Hematopoietic multipotent progenitor cell treated with erythropoietin and hydrocortisone succinate and interleukin-3 and kit ligand, for 15 days (in vitro differentiated cells): ENCODE data around the gene RASAL1.

ENCODE experiments used
- DNase-seq: peaks from one replicate; pipeline ENCODE4 v3.0.0-alpha.2; 2015; ENCODE audit warnings: low spot score

Gene RASAL1

DNA sequence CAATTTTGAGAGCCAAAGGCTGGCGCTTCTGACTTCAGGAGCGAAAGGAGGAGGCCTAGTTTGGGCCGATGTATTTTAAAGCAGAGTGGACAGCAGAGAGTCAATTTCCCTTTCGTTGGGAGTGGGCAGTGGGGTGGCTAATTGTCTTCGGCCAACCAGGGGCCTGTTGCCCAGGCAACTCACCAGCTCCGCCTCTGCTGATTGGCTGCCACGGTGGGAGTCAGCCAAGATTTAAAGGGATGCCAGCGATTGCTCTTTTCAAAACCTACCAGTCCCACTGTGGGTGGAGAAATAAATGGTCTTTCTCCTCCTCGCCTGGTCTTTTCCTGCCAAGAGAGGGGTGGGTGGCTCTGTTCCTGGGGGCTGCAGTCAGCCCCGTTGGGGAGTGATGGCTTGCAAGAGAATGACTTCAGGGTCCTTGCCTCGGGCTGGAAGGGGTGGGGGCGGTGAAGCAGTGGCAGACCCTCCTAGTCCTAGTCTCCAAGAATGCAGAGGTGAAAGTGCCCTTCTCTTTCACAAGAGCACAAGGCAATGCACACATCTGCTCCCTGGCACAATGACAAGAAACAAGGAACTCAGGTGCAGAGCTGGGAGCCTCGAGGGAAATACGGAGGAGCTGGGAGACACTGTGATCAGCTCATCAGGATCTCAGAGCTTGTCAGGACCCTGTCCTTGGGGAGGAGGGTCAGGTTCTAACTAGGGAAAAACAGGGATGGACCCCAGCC lies 37.7 kb downstream of the RASAL1 start:
- DNase-seq = no peak

DNA sequence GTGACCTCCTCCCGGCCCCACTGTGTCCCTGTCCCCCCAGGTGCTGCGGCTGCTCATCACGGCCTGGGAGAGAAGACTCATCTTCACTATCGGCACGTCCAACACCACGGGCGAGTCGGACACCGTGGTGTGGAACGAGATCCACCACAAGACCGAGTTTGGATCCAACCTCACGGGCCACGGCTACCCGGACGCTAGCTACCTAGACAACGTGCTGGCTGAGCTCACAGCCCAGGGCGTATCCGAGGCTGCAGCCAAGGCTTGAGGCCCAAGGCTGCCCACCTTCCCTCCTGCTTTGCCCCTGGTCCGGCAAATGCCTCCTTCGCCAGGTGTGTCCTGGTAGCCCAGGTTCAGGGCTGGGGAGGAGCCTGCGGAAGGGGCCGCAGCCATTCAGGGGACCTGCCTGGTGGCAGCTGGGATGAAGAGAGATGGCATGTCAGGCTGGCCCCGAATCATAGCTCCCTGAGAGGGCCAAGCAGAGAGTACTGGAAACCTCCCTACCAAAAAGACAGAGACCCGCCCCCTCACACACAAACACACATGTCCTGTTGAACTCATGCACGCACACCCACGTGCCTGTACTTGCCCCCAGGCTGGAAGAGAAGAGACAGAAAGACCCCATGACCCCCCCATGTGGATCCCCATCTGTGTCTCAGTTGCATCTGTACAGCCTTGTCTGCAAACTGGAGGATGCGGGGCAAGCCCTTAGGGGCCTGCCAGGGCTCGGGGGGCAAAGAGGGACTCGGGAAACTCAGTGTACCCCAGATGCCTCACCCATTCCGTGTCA lies 38.7 kb downstream of the RASAL1 start:
- no peak for DNase-seq

DNA sequence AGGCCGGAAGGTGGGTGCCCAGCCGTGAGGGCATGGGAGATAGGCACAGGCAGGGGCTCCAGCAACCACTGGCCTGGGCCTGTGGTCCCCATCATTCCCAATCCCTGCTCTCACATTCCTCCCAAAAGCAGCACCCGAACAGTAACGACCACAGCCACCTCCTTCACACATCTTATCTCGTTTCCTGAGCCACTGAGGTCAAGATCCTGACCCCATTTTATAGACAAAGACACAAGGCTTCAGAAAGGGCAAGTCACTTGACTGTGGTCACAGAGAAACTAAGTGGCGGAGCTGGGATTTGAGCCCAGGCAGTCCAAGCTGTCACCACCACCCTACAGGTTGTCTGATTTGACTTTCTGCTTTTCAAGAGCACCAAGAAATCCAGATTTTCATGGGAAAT lies 40.2 kb downstream of the RASAL1 start:
- DNase-seq = no peak

DNA sequence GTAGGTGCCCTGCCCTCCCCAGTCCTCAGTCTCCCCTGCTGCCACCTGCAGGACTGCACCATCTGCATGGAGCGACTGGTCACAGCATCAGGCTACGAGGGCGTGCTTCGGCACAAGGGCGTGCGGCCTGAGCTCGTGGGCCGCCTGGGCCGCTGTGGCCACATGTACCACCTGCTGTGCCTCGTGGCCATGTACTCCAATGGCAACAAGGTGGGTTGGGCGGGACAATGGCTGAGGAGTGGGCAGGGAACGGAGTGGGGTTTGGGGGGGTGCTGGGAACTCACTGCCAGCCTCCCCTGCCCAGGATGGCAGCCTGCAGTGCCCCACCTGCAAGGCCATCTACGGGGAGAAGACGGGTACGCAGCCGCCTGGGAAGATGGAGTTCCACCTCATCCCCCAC lies 40.8 kb downstream of the RASAL1 start:
- no peak for DNase-seq

DNA sequence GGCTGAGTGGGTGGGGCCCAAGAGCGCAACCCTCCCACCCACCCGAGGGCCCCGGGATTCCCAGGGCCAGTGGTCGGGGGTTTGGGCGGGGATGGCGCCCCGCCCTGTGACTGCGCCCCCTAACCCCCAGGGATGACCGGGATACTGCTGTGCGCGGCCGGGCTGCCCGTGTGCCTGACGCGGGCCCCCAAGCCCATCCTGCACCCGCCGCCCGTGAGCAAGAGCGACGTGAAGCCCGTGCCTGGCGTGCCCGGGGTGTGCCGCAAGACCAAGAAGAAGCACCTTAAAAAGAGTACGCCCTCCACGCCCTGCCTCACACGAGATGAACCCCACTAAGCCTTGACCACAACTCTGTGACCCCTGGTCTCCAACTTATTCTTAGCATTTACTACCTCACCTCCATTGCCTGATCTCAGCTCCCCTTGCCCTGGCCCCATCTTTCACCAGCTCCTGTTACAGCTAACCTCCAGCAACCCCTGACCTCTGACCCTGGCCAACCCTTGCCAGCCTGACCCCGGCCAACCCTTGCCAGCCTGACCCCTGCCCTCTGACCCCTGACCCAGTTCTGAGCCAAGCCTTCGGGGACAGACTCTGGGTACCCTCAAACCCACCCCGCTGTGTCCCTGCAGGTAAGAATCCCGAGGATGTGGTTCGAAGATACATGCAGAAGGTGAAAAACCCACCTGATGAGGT lies 42.0 kb downstream of the RASAL1 start:
- DNase-seq = no peak

DNA sequence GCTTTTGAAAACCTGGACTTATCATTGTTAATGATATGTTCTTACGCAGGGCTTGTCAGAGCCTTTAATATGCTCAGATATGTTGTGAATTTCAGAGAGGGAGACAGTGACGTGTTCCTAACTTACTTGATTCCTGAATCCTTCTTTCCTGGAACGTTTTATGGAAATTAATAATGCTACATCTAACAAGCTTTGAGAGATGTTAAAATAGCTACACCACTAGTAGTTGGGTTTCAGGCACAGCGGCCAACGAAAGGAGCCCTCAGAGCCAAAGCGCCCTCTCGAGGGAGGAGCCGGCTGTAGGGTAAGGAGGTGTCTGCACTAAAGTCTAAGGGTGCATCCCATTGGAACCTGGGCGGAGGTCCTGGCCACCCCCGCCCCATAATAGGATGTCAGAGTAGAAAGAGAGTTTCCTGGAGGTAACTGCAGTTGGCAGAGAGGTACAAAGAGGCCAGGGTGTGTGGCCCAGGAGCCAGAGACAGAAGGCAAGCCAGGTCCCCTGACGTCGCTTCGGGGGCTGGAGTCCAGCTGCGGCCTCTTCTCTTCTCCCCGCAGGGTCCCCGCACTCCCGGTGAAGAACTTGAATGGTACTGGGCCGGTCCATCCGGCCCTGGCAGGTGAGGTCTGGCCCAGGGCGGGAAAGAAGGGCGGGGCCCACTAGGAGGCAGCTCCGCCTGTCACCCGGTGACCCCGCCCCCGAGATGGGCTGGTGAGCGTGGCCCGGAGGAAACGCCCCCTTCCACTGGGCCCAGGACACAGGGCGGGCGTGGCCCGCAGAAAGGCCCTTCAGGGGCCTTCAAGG lies 42.8 kb downstream of the RASAL1 start:
- DNase-seq = peak; percentile 18

DNA sequence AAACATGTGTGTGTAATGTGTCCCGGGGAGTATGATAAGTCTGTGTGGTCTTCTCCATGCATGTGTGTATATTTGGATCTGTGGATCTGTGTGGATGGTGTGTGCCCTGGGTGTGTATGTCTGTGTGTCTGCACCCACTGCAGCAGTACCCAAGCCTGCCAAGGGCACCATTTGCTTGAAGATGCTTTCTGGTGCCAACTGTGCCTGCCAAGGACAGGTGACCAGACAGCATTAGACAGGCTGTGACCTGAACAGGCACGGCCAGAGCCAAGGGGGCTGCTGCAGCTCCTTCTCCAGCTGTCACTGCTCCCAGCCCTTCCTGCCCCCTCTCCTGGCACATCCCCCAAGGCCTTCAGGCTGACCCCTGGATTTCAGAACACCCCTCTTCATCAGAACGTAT lies 44.1 kb downstream of the RASAL1 start:
- DNase-seq = no peak

DNA sequence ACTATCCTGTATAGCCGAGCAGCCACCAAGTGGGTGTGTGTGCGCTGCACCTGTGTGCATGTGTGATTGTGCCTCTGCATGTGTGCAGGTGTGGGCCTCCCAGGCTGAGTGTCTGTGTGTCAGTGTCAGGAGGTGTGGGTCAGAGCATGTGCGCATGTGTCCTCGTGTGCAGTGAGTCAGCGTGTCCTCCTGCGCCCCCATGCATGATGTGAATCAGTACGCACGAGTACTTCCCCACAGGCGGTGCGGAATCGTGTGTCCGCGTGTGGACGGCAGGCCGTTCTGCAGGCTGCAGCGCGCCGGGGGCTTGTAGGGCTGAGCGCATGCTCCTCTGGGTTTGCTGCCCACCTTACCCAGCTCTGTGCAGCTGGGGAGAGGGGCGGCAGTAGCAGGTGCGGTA lies 44.8 kb downstream of the RASAL1 start:
- DNase-seq = no peak

DNA sequence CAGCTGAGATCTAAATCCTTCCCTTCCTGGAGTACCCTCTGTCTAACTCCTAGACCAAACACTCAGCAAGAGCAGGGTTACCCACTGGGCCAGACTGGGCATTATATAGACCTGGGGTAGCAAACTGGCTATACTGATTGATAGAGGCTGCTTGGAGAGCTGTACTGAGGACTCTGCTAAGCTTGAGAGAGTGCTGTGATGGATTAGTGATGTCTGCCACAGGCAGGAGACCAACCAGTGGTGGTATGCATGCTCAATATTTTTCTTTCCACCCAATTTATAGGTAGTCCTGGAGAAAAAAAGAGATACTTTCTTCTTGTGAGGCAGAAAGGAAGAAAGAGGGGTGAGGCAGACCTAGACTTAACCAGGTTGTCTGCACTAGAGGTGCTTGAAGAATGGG lies 45.7 kb downstream of the RASAL1 start:
- no peak for DNase-seq

DNA sequence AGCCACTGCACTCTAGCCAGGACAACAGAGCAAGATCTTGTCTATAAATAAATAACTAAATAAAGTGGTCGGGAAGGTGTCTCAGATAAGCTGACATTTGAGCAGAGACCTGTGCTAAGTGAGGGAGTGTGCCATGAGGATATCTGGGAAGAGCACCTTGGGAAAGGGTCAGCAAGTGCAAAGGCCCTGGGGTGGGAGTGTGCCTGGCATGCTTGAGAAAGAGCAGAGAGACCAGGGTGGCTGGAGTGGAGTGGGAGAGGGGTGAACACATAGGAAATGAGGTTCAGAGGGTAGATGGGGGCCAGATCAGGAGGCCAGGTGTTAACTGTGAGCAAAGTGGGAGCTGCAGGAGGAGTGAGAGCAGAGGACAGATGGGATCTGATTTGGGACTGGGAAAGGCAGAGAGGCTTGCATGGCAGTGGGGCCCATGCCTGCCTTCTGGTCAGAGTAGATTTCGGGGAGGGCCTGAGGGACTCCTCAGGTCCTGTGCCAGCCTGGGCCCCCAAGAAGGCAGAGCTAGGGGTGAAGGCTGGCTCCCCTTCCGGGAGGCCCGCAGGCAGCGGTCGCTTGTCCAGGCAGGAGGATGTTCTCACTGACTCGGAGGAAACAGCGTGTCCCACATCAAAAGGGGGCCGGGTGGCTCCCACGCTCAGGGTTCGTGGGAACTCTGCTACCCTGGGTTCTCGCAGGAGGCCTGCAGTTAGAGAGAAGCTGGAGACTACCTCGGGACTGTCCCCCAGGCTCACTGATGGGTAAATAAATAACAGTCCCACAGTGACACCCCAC lies 46.4 kb downstream of the RASAL1 start:
- DNase-seq = no peak

DNA sequence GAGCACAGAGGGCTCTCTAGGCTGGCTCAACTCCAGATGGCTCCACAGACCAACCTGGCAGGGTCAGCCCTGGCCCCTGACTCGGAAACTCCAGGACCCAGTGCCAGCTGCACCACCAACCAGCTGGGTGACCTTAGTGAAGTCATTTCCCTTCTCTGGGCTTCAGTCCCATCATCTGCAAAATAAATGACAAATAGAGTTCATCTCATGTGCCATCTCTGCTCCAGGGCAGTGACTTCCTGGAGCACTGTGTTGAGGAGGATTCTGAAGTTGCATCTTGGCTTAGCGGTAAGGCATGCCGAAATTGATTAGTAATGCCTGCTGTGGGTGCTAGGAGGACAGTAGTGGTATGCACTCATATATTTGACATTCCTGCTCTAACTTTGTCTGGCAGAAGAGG lies 47.5 kb downstream of the RASAL1 start:
- no peak for DNase-seq

DNA sequence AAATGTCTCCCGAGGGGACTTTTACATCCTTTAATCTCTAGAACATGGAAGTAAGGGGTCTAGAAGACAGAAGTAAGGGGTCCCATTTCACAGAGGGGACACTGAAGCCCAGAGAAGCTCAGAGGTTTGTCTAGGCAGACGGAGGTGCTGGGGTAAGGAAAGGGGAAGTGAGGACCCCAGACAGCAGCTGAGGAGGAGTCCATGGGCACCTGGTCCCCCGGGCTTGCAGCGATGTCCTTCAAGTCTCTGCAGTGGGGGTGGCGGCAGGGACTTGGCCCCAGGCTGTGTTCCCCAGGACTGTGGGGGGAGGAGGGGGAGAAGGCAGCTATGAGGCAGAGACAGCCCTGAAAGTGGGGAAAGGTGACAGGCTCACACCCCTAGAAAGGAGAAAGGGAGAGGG lies 48.4 kb downstream of the RASAL1 start:
- no peak for DNase-seq

DNA sequence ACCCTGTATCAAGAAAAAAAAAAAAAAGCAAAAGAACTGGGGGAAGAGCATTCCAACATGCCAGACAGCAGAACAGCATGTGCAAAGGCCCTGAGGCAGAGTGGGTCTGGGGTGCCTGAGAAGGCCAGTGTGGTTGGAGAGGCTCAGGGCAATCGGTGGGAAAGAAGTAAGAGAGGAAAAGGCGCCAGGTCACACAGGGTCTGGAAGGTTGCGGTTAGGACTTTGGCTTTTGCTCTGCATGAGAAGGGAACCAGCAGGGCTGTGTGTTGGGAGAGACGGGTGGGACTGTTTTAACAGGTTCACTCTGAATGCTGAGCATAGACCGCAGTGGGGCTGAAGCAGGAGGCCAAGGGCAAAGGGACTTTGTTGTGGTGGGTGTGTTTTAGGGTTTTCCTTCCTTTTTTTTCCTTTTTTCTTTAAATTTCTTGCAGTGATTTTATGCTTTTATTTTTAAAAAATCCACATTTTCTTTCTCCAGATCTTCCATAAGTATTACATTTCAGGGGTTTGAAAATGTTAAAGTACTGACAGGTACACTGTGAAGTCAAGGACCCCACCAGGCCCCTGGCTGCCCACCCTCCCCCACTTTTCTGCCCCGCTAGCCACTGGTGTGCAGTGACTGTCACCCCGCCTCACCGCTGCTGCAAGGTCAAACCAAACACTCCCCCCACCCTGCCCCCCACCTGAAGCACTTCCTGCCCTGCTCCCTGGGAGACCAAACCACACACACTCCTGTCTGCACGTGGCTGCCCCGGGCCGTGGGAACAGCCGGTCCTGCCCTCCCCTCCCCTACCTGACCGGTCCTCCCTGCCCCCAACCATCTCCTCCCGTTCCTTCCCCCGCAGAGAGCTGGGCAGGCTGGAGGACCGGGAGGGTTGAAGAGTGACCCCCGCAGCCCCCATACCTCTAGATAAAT lies 49.1 kb downstream of the RASAL1 start:
- DNase-seq = no peak

DNA sequence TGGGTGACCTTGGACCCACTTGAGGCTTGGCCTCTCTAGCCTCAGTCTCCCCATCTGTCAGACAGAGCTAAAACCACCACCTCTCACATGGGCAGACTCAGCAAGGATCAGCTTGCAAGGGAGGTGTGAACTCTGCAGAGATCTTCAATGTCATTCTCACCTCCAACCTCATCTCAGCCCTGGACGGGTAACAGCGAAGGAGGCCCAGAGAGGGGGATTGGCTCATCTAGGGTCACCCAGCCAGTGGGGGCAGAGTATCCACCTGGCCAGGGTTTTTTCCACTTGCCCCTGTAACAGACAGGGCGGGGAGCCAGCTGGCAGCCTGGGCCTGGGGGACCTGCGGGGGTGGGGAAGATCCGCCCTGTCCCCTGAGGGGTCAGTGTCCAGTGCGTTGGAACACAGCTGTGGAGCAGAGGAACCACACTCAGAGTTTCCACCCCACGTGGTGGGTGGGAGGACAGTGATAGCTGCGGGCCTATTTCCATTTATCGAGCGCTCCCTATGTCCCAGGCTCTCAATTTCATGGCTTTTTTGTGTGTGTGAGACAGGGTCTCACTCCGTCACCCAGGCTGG lies 51.6 kb downstream of the RASAL1 start:
- no peak for DNase-seq

DNA sequence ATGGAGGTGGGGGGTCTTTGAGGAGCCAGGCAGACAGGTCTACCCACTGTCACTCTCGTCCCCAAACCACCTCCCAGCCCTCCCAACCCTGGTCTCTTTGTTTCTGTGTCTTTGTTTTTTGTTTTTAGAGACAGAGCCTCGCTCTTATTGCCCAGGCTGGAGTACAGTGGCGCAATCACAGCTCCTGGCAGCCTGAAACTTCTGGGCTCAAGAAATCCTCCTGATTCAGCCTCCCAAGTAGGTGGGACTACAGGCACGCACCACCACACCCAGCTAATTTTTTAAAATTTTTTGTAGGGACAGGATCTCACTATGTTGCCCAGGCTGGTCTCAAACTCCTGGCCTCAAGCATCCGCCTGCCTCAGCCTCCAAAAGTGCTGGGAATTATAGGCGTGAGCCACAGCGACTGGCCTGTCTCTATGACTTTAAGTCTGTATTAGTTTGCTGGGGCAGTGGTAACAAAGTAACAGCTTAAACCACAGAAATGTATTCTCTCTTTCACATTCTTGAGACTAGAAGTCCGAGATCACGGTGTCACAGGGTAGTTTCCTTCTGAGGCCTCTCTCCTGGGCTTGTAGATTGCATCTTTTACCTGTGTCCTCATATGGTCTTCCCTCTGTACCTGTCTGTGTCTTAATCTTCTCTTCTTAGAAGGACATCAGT lies 52.9 kb downstream of the RASAL1 start:
- no peak for DNase-seq

DNA sequence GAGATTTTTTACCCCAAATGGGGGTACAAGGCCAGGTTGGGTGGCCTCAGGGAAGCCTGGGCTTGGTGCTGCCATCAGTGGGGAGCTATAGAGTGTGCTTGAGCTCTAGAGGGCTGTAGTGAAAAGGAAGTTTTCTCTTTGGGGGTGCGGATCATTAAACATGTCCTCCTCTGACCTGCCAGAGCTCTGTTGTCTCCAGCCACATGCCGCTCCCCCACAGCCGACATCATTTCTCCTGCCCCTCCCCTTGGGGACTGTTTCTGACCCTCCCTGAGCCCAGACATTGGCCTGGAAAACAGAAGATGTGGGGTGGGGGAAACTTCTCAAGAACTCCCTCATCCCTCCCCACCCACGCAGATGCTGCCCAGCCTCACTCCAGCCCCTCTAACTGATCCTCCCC lies 53.7 kb downstream of the RASAL1 start:
- no peak for DNase-seq

DNA sequence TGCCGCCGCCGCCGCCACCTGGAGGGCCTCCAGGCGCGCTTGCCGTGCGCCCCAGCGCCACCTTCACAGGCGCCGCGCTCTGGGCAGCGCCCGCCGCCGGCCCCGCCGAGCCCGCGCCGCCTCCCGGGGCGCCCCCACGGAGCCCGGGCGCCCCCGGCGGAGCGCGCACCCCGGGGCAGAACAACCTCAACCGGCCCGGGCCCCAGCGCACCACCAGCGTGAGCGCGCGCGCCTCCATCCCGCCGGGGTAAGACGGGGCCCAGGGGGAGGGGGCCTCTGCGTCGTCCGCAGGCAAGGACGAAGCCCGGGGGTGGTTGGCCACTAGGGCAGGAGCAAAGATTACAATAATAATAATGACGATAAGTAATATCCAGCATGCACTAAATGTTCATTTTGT lies 57.7 kb downstream of the RASAL1 start:
- no peak for DNase-seq

DNA sequence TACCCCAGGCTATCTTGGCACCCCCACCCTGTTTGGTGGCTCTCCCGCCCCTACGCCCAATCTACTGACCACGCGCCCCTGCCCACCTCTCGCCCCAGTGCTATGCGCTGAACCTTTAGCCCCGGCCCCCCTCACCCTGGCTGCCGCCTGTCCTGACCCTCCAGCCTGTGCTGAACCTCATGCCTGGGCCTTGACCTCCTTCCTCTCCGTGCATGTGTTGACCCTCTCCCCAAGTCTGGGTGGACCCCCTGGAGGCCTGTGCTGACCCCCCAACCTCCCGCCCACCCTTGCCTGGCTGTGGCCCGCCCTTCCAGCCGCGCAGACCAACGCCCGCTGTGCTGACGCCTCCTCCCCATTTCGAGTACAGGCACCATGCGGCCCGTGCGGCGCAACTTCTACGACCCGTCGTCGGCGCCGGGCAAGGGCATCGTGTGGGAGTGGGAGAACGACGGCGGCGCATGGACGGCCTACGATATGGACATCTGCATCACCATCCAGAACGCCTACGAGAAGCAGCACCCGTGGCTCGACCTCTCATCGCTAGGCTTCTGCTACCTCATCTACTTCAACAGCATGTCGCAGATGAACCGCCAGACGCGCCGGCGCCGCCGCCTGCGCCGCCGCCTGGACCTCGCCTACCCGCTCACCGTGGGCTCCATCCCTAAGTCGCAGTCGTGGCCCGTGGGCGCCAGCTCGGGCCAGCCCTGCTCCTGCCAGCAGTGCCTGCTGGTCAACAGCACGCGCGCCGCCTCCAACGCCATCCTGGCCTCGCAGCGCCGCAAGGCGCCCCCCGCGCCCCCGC lies 58.3 kb downstream of the RASAL1 start:
- DNase-seq = no peak
